ENCODE data around the gene CENATAC.
"Not testable (repeated sequence)": the region's sequence is repeated elsewhere in the genome, so short reads cannot be mapped to it uniquely, and the experiment has no call there.

Gene CENATAC

GRCh38 chr11:119028346-119029068 is 30.6 kb downstream of the CENATAC start:
- DNase-seq = no peak

DNA sequence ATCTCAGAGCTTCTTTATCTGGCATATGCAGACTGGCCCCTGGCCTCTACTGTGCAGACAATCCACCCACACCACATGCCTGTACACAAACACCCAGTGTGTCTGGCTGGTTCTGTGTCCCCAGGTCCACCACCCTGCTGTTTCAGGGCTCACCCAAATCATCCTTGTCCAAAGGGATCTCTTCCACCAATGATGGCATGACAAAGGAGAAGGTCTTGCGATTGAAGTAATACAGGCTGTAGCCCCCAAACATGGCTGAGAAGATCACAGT is 31.1 kb downstream of the CENATAC start:
- no peak for DNase-seq

DNA sequence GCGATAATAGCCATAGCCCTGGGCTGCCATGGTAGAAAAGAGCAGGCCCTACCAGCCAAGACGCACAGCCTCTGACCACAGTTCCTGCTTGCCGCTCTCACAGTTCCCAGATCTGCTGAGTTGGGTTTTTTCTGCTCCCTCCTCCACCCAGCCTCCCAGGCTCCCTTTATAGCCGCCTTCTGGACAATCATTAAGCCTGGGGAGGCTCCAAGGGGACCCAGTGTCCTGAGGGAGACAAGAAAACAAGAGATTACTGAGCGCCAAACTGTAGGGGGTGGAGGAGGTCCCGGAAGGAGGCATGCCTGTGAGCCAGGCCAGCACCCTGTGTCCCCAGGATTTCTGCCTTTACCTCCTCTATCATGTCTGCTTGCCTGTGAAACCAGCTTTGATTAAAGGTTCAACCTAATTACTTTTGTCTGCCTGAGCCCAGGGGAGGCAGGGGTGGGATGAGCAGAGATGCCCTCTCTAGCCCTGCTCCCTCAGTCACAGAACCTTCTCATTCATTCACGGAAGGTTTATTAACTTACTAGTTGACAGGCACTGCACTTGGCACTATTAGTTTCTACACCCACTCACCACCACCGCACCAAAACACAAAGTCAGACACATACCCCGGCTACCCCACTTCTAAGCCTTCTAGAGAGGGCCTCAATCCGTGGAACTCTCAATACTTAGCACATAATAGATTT is 31.5 kb downstream of the CENATAC start:
- no peak for DNase-seq

- no peak for DNase-seq
Measured at GRCh38 chr11:119030029-119030328, 32.0 kb downstream of the CENATAC start.

DNA sequence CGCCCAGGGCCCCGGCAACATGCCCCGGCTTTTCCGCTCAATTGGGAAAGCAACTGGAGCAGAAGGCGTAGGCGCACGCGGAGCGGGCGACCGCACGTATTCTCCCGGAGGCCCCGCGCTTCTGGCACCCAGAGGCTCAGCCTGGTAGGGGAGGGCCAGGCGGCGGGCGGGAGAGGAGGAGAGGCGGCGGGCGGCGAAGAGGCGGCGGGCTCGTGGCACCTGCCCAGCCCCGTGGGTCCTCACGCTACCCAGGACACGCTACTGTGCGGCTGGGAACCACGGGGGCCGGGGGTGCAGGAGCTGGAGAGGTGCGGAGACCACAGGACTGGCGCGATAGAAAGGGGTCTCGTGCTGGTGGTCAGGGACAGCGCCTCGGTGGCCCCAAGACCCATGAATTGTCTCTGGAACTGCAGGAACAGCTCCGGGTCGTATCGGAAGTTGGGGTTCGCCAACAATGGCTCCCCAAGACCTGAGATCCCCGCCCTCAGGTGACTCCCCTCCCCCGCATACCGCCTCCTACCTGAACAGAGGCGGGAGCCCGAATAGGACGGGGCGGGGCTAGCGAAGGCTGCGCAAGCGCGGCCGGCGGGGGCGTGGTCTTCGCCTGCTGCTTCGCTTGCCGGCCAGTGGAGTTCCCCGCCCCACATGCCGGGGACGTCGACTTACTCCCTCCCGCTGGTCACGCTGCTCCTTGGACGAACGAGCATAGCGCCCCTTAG is 32.5 kb downstream of the CENATAC start, which contains the start of gene SLC37A4:
TSS of gene SLC37A4 (minus strand) at position 549 of the 719 bp plus-strand sequence.
- peak; percentile 97 to 98 for DNase-seq

DNA sequence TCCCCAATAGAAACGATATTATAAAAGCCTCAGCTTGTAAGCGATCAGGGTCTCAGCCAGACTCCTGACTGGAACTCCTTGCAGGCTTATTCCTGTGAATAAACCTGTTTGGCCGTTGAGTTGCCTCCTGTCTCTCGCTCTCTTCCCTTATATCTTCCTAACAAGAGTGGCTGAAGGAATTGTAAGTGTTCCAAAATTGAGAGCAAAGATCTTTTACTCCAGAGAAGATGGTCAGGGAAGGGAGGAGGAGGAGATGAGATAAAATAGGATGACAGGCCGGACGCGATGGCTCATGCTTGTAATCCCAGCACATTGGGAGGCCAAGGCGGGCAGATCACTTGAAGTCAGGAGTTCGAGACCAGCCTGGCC is 34.0 kb downstream of the CENATAC start:
- DNase-seq = no peak

- not testable (repeated sequence) for DNase-seq
Measured at GRCh38 chr11:119033421-119033820, 35.5 kb downstream of the CENATAC start.

DNA sequence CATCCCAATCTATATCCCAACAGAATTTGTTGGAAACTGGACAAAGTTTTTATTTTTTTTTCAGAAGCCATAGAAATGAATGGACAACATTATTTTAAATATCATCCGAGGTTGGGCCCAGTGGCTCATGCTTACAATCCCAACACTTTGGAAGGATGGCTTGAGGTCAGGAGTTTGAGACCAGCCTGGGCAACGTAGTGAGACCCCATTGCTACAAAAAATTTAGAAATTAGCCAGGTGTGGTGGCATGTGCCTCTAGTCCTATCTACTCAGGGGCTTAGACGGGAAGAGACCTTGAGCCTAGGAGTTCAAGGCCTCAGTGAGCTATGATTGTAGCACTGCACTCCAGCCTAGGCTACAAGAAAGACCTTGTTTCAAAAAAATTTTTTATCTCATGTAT is 36.9 kb downstream of the CENATAC start:
- no peak for DNase-seq

- no peak for DNase-seq
Measured at GRCh38 chr11:119038884-119039283, 40.9 kb downstream of the CENATAC start.

- DNase-seq = not testable (repeated sequence)
Measured at GRCh38 chr11:119039471-119039870, 41.5 kb downstream of the CENATAC start.

DNA sequence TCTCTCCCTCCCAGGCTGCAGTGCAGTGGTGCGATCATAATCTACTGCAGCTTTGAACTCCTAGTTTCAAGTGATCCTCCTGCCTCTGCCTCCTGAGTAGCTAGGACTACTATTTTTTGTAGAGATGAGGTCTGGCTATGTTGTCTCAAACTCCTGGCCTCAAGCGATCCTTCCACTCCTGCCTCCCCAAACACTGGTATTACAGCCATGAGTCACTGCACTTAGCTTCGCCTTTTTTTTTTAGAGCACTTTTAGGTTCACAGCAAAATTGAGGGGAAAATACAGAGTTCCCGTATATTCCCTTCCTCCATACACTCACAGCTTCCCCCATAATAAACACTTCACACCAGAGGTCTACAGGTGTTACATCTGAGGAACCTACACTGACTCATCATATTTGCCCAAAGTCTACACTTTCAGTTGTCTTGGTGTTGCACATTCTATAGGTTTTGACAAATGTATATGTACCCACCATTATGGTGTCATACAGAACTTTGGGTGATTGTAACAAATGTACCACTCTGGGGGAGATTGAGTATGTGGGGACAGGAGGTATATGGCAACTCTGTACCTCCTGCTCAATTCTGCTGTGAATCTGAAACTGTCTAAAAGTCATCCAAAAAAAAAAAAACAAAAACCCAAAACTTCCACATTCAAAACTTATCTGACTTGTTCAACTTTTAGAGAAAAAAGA is 44.0 kb downstream of the CENATAC start:
- no peak for DNase-seq

DNA sequence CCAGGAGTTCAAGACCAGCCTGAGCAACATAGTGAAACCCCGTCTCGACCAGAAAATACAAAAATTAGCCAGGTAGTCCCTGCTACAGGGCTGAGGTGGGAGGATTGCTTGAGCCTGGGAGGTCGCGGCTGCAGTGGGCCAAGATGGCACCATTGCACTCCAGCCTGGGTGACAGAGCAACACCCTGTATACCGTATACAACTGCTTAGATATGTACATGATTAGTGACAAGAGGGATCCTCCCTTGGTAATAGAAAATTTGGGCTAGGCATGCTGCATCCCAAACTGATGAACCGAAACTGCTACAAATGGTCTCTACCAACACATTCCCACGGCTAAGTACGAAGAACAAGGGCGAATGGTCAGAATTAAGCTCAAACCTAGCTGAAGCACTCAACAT is 45.0 kb downstream of the CENATAC start:
- DNase-seq = no peak

DNA sequence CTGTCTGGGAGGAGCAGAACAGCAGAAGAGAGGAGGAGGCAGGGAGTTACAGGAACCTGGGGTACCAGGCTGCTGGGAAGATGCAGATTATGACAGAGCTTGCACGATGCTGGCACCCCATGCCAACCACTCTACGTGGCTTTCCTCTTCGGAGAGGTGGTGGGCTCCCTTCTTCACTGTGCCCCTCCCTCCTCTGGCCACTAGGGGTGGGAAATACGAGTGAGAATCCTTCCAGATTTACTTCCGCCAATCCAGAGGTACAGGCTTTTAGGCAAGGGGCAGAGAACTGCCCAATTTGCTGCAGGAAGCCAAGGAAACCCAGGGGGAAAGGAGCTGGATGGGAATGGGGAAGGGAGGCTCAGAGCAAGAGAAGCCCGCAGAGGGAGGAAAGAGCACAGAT is 46.8 kb downstream of the CENATAC start:
- DNase-seq = no peak

DNA sequence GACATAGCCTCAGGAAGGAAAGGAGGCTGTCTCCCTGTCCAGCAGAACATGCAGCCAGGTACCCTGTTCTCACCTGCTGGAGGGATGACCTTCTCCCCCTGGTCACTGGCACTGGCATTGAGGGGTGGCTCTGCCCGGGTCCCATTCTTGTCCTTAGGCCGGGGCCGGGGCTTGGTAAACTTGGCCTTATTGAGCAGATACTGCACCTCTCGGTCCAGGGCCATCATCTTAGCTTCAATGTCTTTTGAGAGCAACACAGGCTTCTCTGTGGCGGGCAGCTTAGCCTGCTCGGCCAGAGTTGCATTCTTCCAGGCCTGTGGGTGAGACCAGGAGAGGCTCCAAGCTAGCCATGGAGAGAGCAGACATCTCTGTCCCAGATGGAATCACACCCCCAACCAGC is 48.6 kb downstream of the CENATAC start:
- no peak for DNase-seq

DNA sequence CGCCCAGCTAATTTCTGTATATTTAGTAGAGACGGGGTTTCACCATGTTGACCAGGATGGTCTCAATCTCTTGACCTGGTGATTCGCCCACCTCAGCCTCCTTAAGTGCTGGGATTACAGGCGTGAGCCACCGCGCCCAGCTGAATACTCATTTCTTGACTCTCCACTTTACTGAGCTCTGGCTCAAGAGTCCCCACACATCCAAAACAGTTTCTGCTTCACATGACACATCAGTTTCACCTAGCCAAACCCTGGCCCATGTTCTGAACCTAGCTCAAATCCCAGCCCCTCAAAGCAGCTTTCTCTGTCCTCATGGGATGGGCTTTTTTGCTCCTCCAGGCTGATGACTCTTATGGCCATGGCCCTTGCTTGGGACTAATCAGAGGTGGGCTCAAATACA is 49.3 kb downstream of the CENATAC start:
- DNase-seq = no peak

DNA sequence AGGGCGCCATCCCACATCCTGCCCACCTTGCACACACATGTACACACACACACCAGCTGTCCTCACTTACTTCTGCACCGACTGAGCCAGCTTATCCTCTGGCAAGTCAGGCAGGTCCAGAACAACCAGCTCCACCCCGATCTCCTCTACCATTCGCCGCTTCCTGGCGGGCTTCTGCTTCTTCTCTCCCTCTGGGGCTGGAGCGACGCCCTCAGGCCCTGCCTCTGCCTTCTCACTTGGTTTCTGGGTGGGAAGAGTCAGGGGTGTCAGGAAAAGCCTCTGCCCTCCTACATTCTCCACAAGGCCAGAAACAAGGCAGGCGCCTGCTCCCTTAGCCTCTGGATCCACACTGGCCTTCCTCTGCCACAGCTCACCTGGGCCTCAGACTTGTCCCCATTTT is 50.7 kb downstream of the CENATAC start:
- DNase-seq = no peak

DNA sequence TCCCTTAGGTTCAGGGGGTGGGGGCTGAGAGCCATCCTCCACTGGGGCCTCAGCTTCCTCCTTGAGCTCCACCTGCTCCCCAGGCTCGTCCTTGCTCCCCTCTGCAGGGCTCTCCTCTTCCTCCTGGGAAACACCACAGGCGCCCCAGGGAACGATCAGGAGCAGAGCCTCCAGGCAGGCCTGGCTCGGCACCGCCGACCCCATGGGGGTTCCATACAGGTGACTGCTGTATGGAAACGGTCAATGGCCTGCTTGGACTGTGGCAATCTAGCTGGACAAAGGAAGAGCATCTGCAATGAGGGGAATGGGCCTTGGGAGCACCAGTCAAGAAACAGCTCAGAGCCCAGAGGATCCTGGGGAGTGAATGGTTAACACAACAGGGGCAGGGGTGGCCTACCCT is 51.1 kb downstream of the CENATAC start:
- no peak for DNase-seq

- no peak for DNase-seq
Measured at GRCh38 chr11:119051440-119052162, 53.7 kb downstream of the CENATAC start.

DNA sequence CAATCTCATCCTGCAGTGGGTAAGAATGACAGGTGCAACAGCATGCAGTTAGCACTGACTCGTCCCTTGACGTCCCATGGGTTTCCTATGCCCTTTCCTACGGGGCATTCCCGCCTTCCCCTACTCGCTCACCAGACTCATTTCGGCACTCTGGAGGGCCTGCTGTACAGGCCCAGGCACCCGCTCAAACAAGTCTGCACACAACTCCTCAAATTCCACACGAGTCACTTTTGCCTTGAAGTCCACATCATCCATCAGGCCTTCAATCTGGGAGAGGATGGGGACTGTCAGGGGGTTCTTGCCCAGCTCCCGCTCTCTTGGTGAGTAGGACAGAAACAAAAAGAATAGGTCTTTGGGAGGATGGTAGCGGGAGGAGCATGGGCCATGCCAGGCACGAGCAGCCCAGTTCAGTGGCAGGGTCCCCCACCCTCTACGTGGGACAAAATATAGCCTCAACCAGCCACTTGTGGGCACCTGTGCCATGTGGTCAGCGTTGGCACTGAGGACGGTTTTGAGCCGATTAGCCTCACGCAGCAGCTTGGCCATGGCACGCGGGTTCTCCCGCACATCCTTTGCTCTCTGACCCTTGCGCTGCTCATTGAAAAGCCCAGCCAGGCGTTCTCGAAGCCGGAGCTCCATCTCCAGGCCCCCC is 54.4 kb downstream of the CENATAC start:
- DNase-seq = no peak

DNA sequence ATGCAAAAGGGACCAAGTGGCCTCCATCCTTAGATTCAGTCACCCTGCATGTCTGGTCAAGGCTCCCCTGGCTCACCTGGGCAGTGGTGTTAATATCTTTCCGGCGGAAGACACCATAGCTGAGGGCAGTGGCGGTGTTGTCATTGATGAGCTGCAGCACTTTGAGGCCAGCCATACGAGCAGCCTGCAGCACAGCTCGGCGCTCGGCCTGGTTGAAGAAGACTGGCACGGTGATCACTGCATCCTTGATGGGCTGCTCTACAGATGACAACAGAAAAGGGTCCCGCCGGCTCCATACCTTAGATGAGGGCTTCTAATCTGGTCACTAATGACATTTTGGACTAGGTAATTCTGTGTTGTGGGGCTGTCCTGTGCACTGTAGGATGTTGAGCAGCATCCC is 56.5 kb downstream of the CENATAC start:
- DNase-seq = no peak

GRCh38 chr11:119055901-119056300 is 58.0 kb downstream of the CENATAC start:
- no peak for DNase-seq

GRCh38 chr11:119056421-119056999 is 58.6 kb downstream of the CENATAC start:
- no peak for DNase-seq
